Ramos (cell line): ENCODE data around the gene PTPN13.

Experiments used
- in situ Hi-C: fragments of 300-500 bp; cut with MboI; formaldehyde crosslinking; loops from one replicate; pipeline ENCODE4 v1.14.3; 2022; ENCODE audit warnings: low sequenced_read_pairs; ENCODE audit not compliant: unreplicated experiment

PTPN13 gene

DNA sequence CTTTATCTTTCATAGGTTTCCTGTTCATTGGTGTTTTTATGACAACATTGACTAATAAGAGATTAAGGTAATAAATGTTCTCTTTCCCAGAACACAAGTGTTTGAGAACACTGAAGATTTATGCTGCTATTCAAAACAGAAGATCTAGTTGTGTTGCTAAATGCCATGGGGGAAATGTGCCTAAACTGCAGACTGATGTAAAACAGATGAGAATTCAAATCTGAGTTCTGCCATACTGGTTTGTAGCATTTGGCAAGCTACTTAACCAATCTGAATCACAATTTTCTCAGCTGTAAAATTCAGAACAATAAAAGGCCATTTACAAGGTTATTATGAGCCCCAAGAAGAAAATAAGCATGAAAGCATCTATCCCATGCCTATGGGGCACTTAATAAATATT lies 252.8 kb downstream of the PTPN13 start:
- in situ Hi-C loops, result no loop called here

DNA sequence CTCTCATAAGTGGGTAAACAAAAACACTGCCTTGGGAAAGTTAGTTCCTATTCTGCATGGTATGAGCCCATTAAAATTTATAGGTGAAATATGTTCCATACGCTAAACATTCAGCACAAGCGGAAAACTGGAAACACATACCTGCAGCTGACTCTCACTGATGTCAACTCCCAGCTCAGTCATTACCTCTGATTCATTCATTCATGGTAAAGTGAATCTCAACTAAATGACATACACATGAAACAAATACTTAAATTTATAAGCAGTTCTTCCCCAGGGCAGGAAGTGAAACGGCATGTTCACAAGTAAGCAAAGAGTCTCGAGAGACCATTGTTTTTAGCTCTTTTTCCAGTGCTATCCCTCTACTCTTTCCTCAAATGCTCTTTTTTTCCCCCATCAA lies 253.5 kb downstream of the PTPN13 start:
- in situ Hi-C loops, result no loop called here

DNA sequence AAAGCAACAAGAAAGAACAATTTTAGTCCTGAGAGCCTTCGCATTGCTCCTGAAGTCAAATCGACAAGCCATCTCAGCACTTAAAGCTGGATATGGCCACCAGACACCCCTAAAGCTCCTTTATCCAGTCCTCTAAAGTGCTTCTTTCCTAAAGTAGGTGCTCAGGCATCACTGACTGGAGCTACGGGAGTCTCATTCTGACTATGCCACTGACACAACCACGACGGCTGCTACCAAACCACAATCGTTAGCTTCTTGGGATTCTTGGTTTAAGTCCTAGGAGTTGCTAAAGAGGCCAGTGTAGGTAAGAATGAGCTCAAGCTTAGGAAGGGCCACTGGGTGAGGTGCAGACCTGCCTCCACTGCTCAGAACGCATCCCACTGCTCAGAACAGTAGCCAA lies 254.0 kb downstream of the PTPN13 start:
- in situ Hi-C loops, result no loop called here

DNA sequence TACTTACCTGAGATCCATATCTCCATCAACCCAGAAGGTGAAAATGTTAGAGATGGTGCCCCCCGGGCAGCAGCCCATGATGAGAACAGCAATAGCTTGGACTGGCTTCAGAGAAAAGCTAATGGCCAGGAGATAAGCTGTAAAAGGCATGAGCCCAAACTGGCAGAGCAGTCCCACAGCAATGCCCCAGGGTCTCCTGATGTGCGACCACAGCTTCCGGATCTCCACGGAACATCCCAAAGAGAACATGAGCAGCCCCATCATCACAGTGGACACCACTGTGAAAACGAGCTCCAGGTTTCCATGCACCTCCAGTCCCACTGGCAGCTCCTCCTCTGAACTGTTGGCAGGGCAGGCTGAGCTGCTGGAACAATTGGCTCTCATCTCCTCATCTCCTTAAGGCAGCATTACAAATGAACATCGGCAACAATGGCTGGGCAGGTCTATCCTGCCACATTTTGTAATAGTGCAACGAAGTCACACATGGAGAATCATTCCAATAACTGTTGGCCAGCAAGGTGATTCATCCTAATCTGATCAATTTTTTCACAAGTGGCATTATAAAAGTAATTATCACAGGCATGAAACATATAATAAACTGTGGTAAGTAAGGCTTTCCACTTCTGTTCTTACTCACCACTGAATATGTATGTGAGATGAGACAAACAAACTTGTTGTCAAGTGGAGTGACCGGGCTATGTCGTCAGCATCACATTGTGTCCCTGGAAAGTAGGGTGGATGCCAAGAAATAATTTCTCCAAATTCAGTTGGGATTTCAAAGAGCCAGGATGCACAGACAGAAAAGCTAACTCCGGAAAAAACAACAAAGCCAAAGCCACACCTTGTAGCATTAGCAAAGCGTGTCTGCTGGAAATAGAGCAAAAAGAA lies 254.9 kb downstream of the PTPN13 start, which contains the start of gene SLC10A6:
SLC10A6 (minus strand) TSS at position 653 of the 888 bp plus-strand sequence; CDS start at position 384, 269 bp downstream.
- in situ Hi-C loops, result no loop called here

GRCh38 chr4:86853209-86853608 lies 259.1 kb downstream of the PTPN13 start:
- in situ Hi-C loops, result no loop called here

GRCh38 chr4:86855572-86855971 lies 261.5 kb downstream of the PTPN13 start:
- in situ Hi-C loops, result no loop called here

GRCh38 chr4:86856896-86857295 lies 262.8 kb downstream of the PTPN13 start:
- in situ Hi-C loops, result no loop called here

- in situ Hi-C loops, result no loop called here
Observed at GRCh38 chr4:86857341-86858052, 263.4 kb downstream of the PTPN13 start.
